Measurements from ENCODE around the gene KSR1.
"Not testable (repeated sequence)": the region's sequence is repeated elsewhere in the genome, so short reads cannot be mapped to it uniquely, and the experiment has no call there.

KSR1 gene

DNA sequence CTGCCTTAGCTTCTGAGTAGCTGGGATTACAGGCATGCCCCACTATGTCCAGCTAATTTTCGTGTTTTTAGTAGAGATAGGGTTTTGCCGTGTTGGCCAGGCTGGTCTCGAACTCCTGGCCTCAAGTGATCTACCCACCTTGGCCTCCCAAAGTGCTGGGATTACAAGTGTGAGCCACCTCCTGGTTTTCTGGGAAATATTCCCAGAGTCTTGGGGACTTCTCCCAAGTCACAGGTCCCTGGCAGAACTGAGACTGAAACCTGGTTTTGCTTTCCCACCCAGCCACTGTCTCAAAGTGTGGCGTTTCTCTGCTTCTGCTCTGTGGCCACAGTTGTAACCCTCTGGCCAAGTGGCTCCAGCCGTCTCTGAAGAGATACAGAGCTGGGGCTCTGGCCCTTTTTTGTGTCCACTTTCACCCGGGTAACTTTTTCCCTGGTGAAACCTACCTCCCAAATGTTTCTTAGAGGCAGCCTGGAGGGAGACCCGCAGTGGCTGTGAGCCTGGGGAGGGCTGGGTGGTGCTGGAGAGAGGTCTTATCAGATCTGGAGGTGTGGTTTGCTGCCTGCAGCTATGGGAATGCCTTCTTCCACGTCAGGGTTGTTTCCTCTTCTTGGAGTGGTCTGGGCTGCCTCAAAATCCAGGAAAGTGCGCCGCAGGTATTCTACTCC, 5.1 kb downstream of the KSR1 start:
- H3K36me3 ChIP-seq (replicated peaks; ENCODE audit: low read depth, low read length) = no peaks in the 10 kb centered on the region
- no peak overlapping the region for H3K9ac ChIP-seq (ENCODE audit: low read length)
- peaks cover 8% of the 10 kb centered on the region for H3K4me1 ChIP-seq (ENCODE audit: low read length)
- H3K27ac ChIP-seq (ENCODE audit: low read length) = no peak overlapping the region
- H3K27me3 ChIP-seq (ENCODE audit: low read depth, low read length) = peaks cover 52% of the 10 kb centered on the region
- no peaks in the 10 kb centered on the region for H4K20me1 ChIP-seq (ENCODE audit: insufficient read depth, low read length)
- H3K4me3 ChIP-seq (ENCODE audit: low read length) = no peak overlapping the region
- no peaks in the 10 kb centered on the region for H3K9me3 ChIP-seq (ENCODE audit: insufficient read depth, low read length)
- no peak for TF ChIP-seq EZH2phosphoT487 (IDR thresholded peaks at IDR 0.05; ENCODE audit: low read depth)
- TF ChIP-seq, protein P1, sequence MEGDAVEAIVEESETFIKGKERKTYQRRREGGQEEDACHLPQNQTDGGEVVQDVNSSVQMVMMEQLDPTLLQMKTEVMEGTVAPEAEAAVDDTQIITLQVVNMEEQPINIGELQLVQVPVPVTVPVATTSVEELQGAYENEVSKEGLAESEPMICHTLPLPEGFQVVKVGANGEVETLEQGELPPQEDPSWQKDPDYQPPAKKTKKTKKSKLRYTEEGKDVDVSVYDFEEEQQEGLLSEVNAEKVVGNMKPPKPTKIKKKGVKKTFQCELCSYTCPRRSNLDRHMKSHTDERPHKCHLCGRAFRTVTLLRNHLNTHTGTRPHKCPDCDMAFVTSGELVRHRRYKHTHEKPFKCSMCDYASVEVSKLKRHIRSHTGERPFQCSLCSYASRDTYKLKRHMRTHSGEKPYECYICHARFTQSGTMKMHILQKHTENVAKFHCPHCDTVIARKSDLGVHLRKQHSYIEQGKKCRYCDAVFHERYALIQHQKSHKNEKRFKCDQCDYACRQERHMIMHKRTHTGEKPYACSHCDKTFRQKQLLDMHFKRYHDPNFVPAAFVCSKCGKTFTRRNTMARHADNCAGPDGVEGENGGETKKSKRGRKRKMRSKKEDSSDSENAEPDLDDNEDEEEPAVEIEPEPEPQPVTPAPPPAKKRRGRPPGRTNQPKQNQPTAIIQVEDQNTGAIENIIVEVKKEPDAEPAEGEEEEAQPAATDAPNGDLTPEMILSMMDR (IDR thresholded peaks at IDR 0.05; ENCODE audit: low read depth, low read length) = no peak
- H3K4me2 ChIP-seq (ENCODE audit: low read length) = no peak overlapping the region
- no peaks in the 10 kb centered on the region for H3K79me2 ChIP-seq (ENCODE audit: low read length)
- no peak overlapping the region for H2AFZ ChIP-seq (ENCODE audit: low read depth, low read length)

- peaks cover 12% of the 10 kb centered on the region for H3K4me1 ChIP-seq (ENCODE audit: low read length)
- no peak overlapping the region for H3K9ac ChIP-seq (ENCODE audit: low read length)
- no peak overlapping the region for H3K27ac ChIP-seq (ENCODE audit: low read length)
- H3K36me3 ChIP-seq (replicated peaks; ENCODE audit: low read depth, low read length) = no peaks in the 10 kb centered on the region
- H3K79me2 ChIP-seq (ENCODE audit: low read length) = no peaks in the 10 kb centered on the region
- H2AFZ ChIP-seq (ENCODE audit: low read depth, low read length) = no peak overlapping the region
- peaks cover 50% of the 10 kb centered on the region for H3K27me3 ChIP-seq (ENCODE audit: low read depth, low read length)
- H4K20me1 ChIP-seq (ENCODE audit: insufficient read depth, low read length) = no peaks in the 10 kb centered on the region
- H3K9me3 ChIP-seq (ENCODE audit: insufficient read depth, low read length) = no peaks in the 10 kb centered on the region
- TF ChIP-seq, protein P1 (IDR thresholded peaks at IDR 0.05; ENCODE audit: low read depth, low read length) = no peak
- no peak overlapping the region for H3K4me3 ChIP-seq (ENCODE audit: low read length)
- H3K4me2 ChIP-seq (ENCODE audit: low read length) = no peak overlapping the region
These were observed 5.9 kb downstream of the KSR1 start for GRCh38 chr17:27462149-27462548.

GRCh38 chr17:27462714-27463113, 6.5 kb downstream of the KSR1 start:
- H3K27ac ChIP-seq (ENCODE audit: low read length) = no peak overlapping the region
- no peak overlapping the region for H2AFZ ChIP-seq (ENCODE audit: low read depth, low read length)
- H3K4me1 ChIP-seq (ENCODE audit: low read length) = peaks cover 14% of the 10 kb centered on the region
- no peaks in the 10 kb centered on the region for H3K79me2 ChIP-seq (ENCODE audit: low read length)
- H3K9me3 ChIP-seq (ENCODE audit: insufficient read depth, low read length) = no peaks in the 10 kb centered on the region
- H3K27me3 ChIP-seq (ENCODE audit: low read depth, low read length) = peaks cover 46% of the 10 kb centered on the region
- H4K20me1 ChIP-seq (ENCODE audit: insufficient read depth, low read length) = no peaks in the 10 kb centered on the region
- no peak overlapping the region for H3K4me3 ChIP-seq (ENCODE audit: low read length)
- TF ChIP-seq, protein P1 (IDR thresholded peaks at IDR 0.05; ENCODE audit: low read depth, low read length) = no peak
- no peak for TF ChIP-seq EZH2phosphoT487 (IDR thresholded peaks at IDR 0.05; ENCODE audit: low read depth)
- H3K4me2 ChIP-seq (ENCODE audit: low read length) = no peak overlapping the region
- H3K36me3 ChIP-seq (replicated peaks; ENCODE audit: low read depth, low read length) = no peaks in the 10 kb centered on the region
- H3K9ac ChIP-seq (ENCODE audit: low read length) = no peak overlapping the region

GRCh38 chr17:27463235-27463677, 7.0 kb downstream of the KSR1 start:
- H2AFZ ChIP-seq (ENCODE audit: low read depth, low read length) = no peak overlapping the region
- no peaks in the 10 kb centered on the region for H3K36me3 ChIP-seq (replicated peaks; ENCODE audit: low read depth, low read length)
- no peaks in the 10 kb centered on the region for H4K20me1 ChIP-seq (ENCODE audit: insufficient read depth, low read length)
- H3K4me3 ChIP-seq (ENCODE audit: low read length) = no peak overlapping the region
- TF ChIP-seq EZH2phosphoT487 (IDR thresholded peaks at IDR 0.05; ENCODE audit: low read depth) = no peak
- TF ChIP-seq, protein P1 (IDR thresholded peaks at IDR 0.05; ENCODE audit: low read depth, low read length) = no peak
- H3K9ac ChIP-seq (ENCODE audit: low read length) = no peak overlapping the region
- H3K9me3 ChIP-seq (ENCODE audit: insufficient read depth, low read length) = no peaks in the 10 kb centered on the region
- no peak overlapping the region for H3K27ac ChIP-seq (ENCODE audit: low read length)
- no peak overlapping the region for H3K4me2 ChIP-seq (ENCODE audit: low read length)
- peaks cover 40% of the 10 kb centered on the region for H3K27me3 ChIP-seq (ENCODE audit: low read depth, low read length)
- H3K4me1 ChIP-seq (ENCODE audit: low read length) = peaks cover 14% of the 10 kb centered on the region
- H3K79me2 ChIP-seq (ENCODE audit: low read length) = no peaks in the 10 kb centered on the region

DNA sequence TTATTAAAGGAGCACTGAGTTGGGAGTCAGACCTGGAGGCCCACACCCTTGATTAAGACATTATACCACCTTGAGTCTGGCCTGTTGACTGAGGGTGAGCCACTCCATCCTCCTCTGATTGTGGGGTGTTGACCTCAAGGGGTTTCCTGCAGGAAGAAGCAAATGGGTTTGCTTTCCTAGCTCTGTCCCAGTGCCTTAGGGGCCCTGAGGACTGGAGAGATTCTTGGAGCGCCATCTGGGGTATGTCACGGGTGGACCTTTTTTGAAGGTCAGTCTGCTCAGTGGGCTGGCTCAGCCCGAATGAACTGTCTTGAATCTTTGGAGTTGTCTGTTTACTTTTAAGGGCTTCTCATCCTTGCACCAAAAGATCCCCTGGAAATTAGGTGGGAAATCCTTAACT, 7.8 kb downstream of the KSR1 start:
- not testable (repeated sequence) for H3K79me2 ChIP-seq (ENCODE audit: low read length); H3K36me3 ChIP-seq (replicated peaks; ENCODE audit: low read depth, low read length); H3K9ac ChIP-seq (ENCODE audit: low read length); H3K9me3 ChIP-seq (ENCODE audit: insufficient read depth, low read length); H2AFZ ChIP-seq (ENCODE audit: low read depth, low read length); H3K27ac ChIP-seq (ENCODE audit: low read length); H3K4me3 ChIP-seq (ENCODE audit: low read length); H3K4me2 ChIP-seq (ENCODE audit: low read length); H4K20me1 ChIP-seq (ENCODE audit: insufficient read depth, low read length)
- Histone ChIP-seq H3K27me3 (ENCODE audit: low read depth, low read length) (peaks cover 38% of the 10 kb centered on the region), H3K4me1 (ENCODE audit: low read length) (peaks cover 14% of the 10 kb centered on the region)

Measured in OCI-LY3 (cell line).